MM.1S (cell line): ENCODE results near the gene OTULINL.

ENCODE experiments used
- EZH2 ChIP-seq: fragments of 300-600 bp; sonication (generic); optimal IDR thresholded peaks from 2 replicates; pipeline ENCODE3; 2017; ENCODE audit warnings: low read depth, mild to moderate bottlenecking, antibody characterized with exemption, low read length, mixed read lengths
- EZH2phosphoT487 ChIP-seq: fragments of 300-600 bp; sonication (generic); IDR thresholded peaks from 2 replicates; pipeline ENCODE4 v1.6.1; 2018; ENCODE audit warnings: antibody characterized with exemption, low read length
- TF ChIP-seq, protein P1 (sequence below): fragments of 300-600 bp; sonication (generic); IDR thresholded peaks from 2 replicates; pipeline ENCODE4 v1.5.1; 2016; ENCODE audit warnings: antibody characterized with exemption, low read length, mixed read lengths

DNA sequence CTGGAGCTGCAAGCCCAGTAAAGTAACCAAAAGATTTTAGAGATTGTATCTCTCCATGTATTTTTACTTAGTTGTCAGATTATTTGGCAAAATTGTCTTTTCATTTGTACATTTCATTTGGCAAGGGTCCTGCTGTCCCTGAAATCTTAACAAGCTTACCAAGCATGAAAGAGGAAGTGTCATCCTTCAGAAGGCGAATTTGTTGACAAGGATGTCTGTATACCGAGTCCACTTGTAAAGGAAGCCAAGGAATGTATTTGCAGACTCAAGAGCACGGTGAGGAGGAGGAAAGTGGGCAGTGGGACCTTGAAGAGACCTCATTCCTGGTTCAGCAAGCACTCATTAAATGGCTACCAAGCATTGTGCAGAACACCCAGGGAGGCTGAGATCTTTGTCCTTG, 7.5 kb upstream of the OTULINL start:
- TF ChIP-seq, protein P1, sequence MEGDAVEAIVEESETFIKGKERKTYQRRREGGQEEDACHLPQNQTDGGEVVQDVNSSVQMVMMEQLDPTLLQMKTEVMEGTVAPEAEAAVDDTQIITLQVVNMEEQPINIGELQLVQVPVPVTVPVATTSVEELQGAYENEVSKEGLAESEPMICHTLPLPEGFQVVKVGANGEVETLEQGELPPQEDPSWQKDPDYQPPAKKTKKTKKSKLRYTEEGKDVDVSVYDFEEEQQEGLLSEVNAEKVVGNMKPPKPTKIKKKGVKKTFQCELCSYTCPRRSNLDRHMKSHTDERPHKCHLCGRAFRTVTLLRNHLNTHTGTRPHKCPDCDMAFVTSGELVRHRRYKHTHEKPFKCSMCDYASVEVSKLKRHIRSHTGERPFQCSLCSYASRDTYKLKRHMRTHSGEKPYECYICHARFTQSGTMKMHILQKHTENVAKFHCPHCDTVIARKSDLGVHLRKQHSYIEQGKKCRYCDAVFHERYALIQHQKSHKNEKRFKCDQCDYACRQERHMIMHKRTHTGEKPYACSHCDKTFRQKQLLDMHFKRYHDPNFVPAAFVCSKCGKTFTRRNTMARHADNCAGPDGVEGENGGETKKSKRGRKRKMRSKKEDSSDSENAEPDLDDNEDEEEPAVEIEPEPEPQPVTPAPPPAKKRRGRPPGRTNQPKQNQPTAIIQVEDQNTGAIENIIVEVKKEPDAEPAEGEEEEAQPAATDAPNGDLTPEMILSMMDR = no peak
- TF ChIP-seq EZH2 (no peak), EZH2phosphoT487 (no peak)
